ENCODE data around the gene SELPLG. TPM values are rescaled to one million over a fixed set of nuclear protein-coding genes. Genes with fewer than 3 reads are reported as not detected.

SELPLG gene

GRCh38 chr12:108572166-108572790, 61.4 kb downstream of the SELPLG start:
- Histone ChIP-seq H2AFZ (ENCODE audit: low read depth, low read length) (no peak overlapping the region), H3K23ac (ENCODE audit: low read length in 2 of 2) (no peak overlapping the region), H2BK5ac (ENCODE audit: low read depth, low read length, poor library complexity, severe bottlenecking) (no peak overlapping the region), H2BK12ac (ENCODE audit: low read length in 2 of 2) (peak overlapping the region; percentile 19 to 61), H3K27ac (ENCODE audit: low read length, poor library complexity, severe bottlenecking) (no peak overlapping the region), H2AK5ac (ENCODE audit: low read length, severe bottlenecking) (peak overlapping the region; percentile 7), H3K36me3 (ENCODE audit: control insufficient read depth in 1 of 2, insufficient read depth in 2 of 2, low read depth in 1 of 2, low read length in 2 of 2) (peaks cover 7 to 29% of the 10 kb centered on the region in 2 experiments), H3K27me3 (ENCODE audit: control insufficient read depth in 1 of 2, insufficient read depth in 1 of 2, low read length in 2 of 2) (no peaks in the 10 kb centered on the region), H4K8ac (ENCODE audit: low read length) (no peak overlapping the region), H3K9me3 (ENCODE audit: control insufficient read depth, low read length) (no peaks in the 10 kb centered on the region), H4K91ac (ENCODE audit: low read length) (no peak overlapping the region), H3K4me1 (ENCODE audit: control insufficient read depth, insufficient read depth, low read depth, low read length) (peaks cover 15% of the 10 kb centered on the region), H3K14ac (ENCODE audit: low read length in 2 of 2) (no peak overlapping the region), H3K18ac (ENCODE audit: low read depth in 1 of 2, low read length in 2 of 2) (no peak overlapping the region), H3K79me1 (replicated peaks; ENCODE audit: low read length, poor library complexity, severe bottlenecking) (no peaks in the 10 kb centered on the region), H3K9ac (ENCODE audit: low read length) (no peak overlapping the region), H3K4me2 (ENCODE audit: low read length, poor library complexity, severe bottlenecking) (no peak overlapping the region), H3K4me3 (ENCODE audit: insufficient read depth in 1 of 2, low read depth in 1 of 2, low read length in 2 of 2) (no peak overlapping the region), H2BK15ac (ENCODE audit: low read depth, poor library complexity, severe bottlenecking) (no peak overlapping the region), H3K4ac (ENCODE audit: low read depth in 1 of 2, low read length in 2 of 2) (no peak overlapping the region), H2BK120ac (ENCODE audit: low read depth, low read length) (no peak overlapping the region)
- 89% methylated on average over 8 of the region's 8 CpGs for WGBS
- no peak for DNase-seq

Small RNA genes lying within 50 kb of the gene (small RNA-seq; reads per million reads assigned to genes)
- not detected for gene RNU7-169P (ENCODE audit: low read depth)
